CD4-positive, alpha-beta T cell treated with Interleukin-1 beta for 1 hour (primary cell): ENCODE data around the gene CPHXL.

Experiments used
- DNase-seq, 2 donors: peaks; one replicate each; pipeline ENCODE4 v3.0.0-alpha.2; 2020 to 2022

CPHXL gene

GRCh38 chr16:75726390-75726789 is at the start of gene CPHXL:
TSS of gene CPHXL (minus strand) at chr16:75726490. CDS start at chr16:75726442, 48 bp downstream.
- no peak for DNase-seq

- DNase-seq, result no peak
Measured at GRCh38 chr16:75774197-75774596, 47.9 kb upstream of the CPHXL start.

- no peak for DNase-seq
Measured at GRCh38 chr16:75770051-75770450, 43.8 kb upstream of the CPHXL start.

- peak; percentile 63 to 76 for DNase-seq
Measured at GRCh38 chr16:75764154-75764768, 38.0 kb upstream of the CPHXL start.

GRCh38 chr16:75763204-75763603 is 36.9 kb upstream of the CPHXL start:
- no peak for DNase-seq

GRCh38 chr16:75762746-75763145 is 36.5 kb upstream of the CPHXL start:
- DNase-seq, result no peak

GRCh38 chr16:75761108-75761507 is 34.8 kb upstream of the CPHXL start:
- peak in 1 of 2 donors; percentile 14 for DNase-seq

- no peak for DNase-seq
Measured at GRCh38 chr16:75760018-75760519, 33.8 kb upstream of the CPHXL start.

GRCh38 chr16:75758215-75758614 is 31.9 kb upstream of the CPHXL start:
- no peak for DNase-seq

GRCh38 chr16:75754141-75754540 is 27.9 kb upstream of the CPHXL start:
- no peak for DNase-seq

- no peak for DNase-seq
Measured at GRCh38 chr16:75750528-75750927, 24.2 kb upstream of the CPHXL start.

- DNase-seq, result no peak
Measured at GRCh38 chr16:75746359-75746758, 20.1 kb upstream of the CPHXL start.

GRCh38 chr16:75745823-75746222 is 19.5 kb upstream of the CPHXL start:
- no peak for DNase-seq

- no peak for DNase-seq
Measured at GRCh38 chr16:75745242-75745641, 19.0 kb upstream of the CPHXL start.

GRCh38 chr16:75742424-75743047 is 16.2 kb upstream of the CPHXL start:
- DNase-seq, result no peak

- DNase-seq, result no peak
Measured at GRCh38 chr16:75733305-75734211, 7.3 kb upstream of the CPHXL start.

GRCh38 chr16:75732871-75733270 is 6.6 kb upstream of the CPHXL start:
- no peak for DNase-seq

GRCh38 chr16:75727221-75727620 is 931 bp upstream of the CPHXL start:
- DNase-seq, result no peak

GRCh38 chr16:75718452-75718851 is 7.8 kb downstream of the CPHXL start:
- no peak for DNase-seq

- no peak for DNase-seq
Measured at GRCh38 chr16:75714661-75715060, 11.6 kb downstream of the CPHXL start.

- DNase-seq, result no peak
Measured at GRCh38 chr16:75710344-75710743, 15.9 kb downstream of the CPHXL start.

GRCh38 chr16:75703306-75703705 is 23.0 kb downstream of the CPHXL start:
- no peak for DNase-seq

GRCh38 chr16:75702242-75702641 is 24.0 kb downstream of the CPHXL start:
- DNase-seq, result no peak

GRCh38 chr16:75701361-75701760 is 24.9 kb downstream of the CPHXL start, which contains the start of gene DUXB:
TSS of gene DUXB (minus strand) at chr16:75701461. CDS start at chr16:75701418, 43 bp downstream.
- DNase-seq, result no peak
